Measurements from ENCODE around the gene MC4R.

GRCh38 chr18:60389314-60389713, 16.7 kb upstream of the MC4R start:
- TF ChIP-seq GATA2 (IDR thresholded peaks at IDR 0.05; ENCODE audit: low read depth, low read length) = no peak
- no peak for TF ChIP-seq GATA3 (IDR thresholded peaks at IDR 0.05; ENCODE audit: low read depth, low read length)
